ENCODE results near the gene PCDHB9.
"Not testable (repeated sequence)": the region's sequence is repeated elsewhere in the genome, so short reads cannot be mapped to it uniquely, and the experiment has no call there.

Gene PCDHB9

GRCh38 chr5:141234109-141234667 lies 47.2 kb downstream of the PCDHB9 start (continued):
- TF ChIP-seq CSDC2 (CRISPR knock-in tag; IDR thresholded peaks at IDR 0.05), result no peak

DNA sequence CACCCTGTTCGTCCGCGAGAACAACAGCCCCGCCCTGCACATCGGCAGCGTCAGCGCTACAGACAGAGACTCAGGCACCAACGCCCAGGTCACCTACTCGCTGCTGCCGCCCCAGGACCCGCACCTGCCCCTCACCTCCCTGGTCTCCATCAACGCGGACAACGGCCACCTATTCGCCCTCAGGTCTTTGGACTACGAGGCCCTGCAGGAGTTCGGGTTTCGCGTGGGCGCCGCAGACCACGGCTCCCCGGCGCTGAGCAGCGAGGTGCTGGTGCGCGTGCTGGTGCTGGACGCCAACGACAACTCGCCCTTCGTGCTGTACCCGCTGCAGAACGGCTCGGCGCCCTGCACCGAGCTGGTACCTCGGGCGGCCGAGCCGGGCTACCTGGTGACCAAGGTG lies 49.0 kb downstream of the PCDHB9 start:
- not testable (repeated sequence) for ATAC-seq

DNA sequence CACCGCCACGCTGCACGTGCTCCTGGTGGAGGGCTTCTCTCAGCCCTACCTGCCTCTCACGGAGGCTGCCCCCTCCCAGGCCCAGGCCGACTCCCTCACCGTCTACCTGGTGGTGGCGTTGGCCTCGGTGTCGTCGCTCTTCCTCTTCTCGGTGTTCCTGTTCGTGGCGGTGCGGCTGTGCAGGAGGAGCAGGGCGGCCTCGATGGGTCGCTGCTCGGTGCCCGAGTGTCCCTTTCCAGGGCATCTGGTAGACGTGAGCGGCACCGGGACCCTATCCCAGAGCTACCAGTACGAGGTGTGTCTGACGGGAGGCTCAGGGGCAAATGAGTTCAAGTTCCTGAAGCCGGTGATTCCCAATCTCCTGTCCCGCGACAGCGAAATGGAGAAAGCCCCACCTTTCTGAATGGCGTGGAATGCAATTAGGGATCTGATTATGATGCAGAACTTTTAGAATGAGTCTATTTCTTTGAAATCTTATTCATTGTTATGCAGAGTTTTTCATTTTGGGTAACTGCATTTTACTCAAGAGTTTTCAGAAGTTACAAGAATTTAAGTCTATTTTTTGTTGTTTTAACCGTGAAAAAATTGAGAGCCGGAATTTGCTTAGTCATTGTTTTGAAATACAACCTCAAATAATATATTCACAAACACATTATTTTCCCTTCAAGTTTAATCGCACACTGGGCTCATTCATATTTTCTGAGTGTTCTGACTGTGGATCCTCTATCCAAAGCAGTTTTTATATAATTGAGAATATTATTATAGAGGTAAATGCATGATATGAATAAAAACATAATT lies 49.8 kb downstream of the PCDHB9 start:
- no peak for TF ChIP-seq POU6F1 (CRISPR knock-in tag; IDR thresholded peaks at IDR 0.05; ENCODE audit: borderline replicate concordance, low read depth)
- TF ChIP-seq ZFP30 (CRISPR knock-in tag; IDR thresholded peaks at IDR 0.05), result no peak
- TF ChIP-seq TCF4 (CRISPR knock-in tag; IDR thresholded peaks at IDR 0.05; ENCODE audit: borderline replicate concordance), result no peak
- no peak for TF ChIP-seq ZC3H10 (CRISPR knock-in tag; IDR thresholded peaks at IDR 0.05)
- TF ChIP-seq BACH2 (CRISPR knock-in tag; IDR thresholded peaks at IDR 0.05; ENCODE audit: borderline replicate concordance), result no peak
- no peak for TF ChIP-seq ESRRG (CRISPR knock-in tag; IDR thresholded peaks at IDR 0.05)
- no peak for TF ChIP-seq RARB (CRISPR knock-in tag; IDR thresholded peaks at IDR 0.05)
- no peak for TF ChIP-seq TSHZ2 (CRISPR knock-in tag; IDR thresholded peaks at IDR 0.05)
- TF ChIP-seq TOX (CRISPR knock-in tag; IDR thresholded peaks at IDR 0.05; ENCODE audit: borderline replicate concordance), result no peak
- TF ChIP-seq, protein P1, sequence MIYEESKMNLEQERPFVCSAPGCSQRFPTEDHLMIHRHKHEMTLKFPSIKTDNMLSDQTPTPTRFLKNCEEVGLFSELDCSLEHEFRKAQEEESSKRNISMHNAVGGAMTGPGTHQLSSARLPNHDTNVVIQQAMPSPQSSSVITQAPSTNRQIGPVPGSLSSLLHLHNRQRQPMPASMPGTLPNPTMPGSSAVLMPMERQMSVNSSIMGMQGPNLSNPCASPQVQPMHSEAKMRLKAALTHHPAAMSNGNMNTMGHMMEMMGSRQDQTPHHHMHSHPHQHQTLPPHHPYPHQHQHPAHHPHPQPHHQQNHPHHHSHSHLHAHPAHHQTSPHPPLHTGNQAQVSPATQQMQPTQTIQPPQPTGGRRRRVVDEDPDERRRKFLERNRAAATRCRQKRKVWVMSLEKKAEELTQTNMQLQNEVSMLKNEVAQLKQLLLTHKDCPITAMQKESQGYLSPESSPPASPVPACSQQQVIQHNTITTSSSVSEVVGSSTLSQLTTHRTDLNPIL (CRISPR knock-in tag; IDR thresholded peaks at IDR 0.05; ENCODE audit: low read depth), result no peak
- no peak for TF ChIP-seq CSDC2 (CRISPR knock-in tag; IDR thresholded peaks at IDR 0.05)
- TF ChIP-seq ZNF565 (CRISPR knock-in tag; conservative IDR thresholded peaks at IDR 0.05; ENCODE audit: low read depth), result no peak
- TF ChIP-seq, protein P2, sequence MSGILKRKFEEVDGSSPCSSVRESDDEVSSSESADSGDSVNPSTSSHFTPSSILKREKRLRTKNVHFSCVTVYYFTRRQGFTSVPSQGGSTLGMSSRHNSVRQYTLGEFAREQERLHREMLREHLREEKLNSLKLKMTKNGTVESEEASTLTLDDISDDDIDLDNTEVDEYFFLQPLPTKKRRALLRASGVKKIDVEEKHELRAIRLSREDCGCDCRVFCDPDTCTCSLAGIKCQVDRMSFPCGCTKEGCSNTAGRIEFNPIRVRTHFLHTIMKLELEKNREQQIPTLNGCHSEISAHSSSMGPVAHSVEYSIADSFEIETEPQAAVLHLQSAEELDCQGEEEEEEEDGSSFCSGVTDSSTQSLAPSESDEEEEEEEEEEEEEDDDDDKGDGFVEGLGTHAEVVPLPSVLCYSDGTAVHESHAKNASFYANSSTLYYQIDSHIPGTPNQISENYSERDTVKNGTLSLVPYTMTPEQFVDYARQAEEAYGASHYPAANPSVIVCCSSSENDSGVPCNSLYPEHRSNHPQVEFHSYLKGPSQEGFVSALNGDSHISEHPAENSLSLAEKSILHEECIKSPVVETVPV (CRISPR knock-in tag; IDR thresholded peaks at IDR 0.05), result no peak
- TF ChIP-seq ZNF70 (CRISPR knock-in tag; IDR thresholded peaks at IDR 0.05), result no peak
- ATAC-seq, result no peak
